ENCODE data around the gene DUOXA1. TPM values are rescaled to one million over a fixed set of nuclear protein-coding genes. Genes with fewer than 3 reads are reported as not detected.
A peak's percentile ranks its signal among the peaks of the same experiment; 100 is the strongest.
"Not testable (repeated sequence)": the region's sequence is repeated elsewhere in the genome, so short reads cannot be mapped to it uniquely, and the experiment has no call there.

DUOXA1 gene
- total and polyA plus RNA-seq, 9 donors, result 0.30 to 4.1 (median 0.77) TPM

- H3K36me3 ChIP-seq, result no peaks in the 10 kb centered on the region
- intact Hi-C loops (cut with DNase I), result no loop called here
- DNase-seq, result no peak
- no peak for TF ChIP-seq POLR2A (IDR thresholded peaks at IDR 0.05)
- no peak for TF ChIP-seq EP300 (IDR thresholded peaks at IDR 0.05)
- no peak for TF ChIP-seq CTCF (IDR thresholded peaks at IDR 0.05)
- H3K27me3 ChIP-seq, result no peaks in the 10 kb centered on the region
- 17 to 20% (median 19%) methylated on average over 10 of the region's 10 CpGs for WGBS, 3 donors
- no peaks in the 10 kb centered on the region for H3K4me1 ChIP-seq (ENCODE audit: insufficient read depth)
- no peak overlapping the region for H3K27ac ChIP-seq
- H3K4me3 ChIP-seq, result no peak overlapping the region
- H3K9me3 ChIP-seq, result no peaks in the 10 kb centered on the region
Observed at GRCh38 chr15:45136378-45136764, 6.7 kb upstream of the DUOXA1 start.

- DNase-seq; H3K27ac ChIP-seq; H3K9me3 ChIP-seq; H3K4me1 ChIP-seq (ENCODE audit: insufficient read depth); intact Hi-C loops (cut with DNase I); H3K4me3 ChIP-seq; H3K27me3 ChIP-seq; H3K36me3 ChIP-seq: not testable (repeated sequence)
- WGBS, 3 donors, result 1 to 14% (median 9%) methylated on average over 7 to 11 of the region's 37 CpGs
Observed at GRCh38 chr15:45135705-45136377, 6.2 kb upstream of the DUOXA1 start.

DNA sequence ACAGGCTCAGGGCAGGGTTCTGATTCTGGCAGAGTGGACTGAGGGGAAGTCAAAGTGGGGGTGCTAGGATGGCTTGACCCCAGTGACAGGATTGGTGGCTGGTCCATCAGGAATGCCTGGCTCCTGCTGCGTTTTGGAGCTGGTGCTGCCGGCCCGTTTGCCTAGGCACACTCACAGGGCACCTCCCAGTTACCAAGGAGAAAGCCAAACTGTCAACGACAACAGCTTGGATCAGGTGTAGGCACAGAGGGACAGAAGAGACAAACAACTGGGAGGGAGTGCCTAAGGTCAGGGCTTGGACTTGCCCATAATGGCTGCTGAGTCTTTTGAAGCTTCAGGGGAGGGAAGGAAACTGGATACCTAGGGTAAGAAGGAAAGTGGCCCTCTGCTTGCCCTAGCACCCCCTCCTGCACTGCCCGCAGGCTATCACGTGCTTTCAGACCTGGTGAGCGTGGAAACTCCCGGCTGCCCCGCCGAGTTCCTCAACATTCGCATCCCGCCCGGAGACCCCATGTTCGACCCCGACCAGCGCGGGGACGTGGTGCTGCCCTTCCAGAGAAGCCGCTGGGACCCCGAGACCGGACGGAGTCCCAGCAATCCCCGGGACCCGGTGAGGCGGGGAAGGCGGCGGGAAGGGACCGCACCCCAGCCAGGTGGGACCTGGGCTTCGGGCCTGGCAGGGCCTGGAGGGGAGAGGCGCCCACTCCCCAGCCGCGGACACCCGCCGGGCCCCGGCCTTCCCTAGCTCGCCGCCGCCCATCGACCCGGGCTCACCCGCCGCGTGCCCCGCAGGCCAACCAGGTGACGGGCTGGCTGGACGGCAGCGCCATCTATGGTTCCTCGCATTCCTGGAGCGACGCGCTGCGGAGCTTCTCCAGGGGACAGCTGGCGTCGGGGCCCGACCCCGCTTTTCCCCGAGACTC, 5.3 kb upstream of the DUOXA1 start:
- no peaks in the 10 kb centered on the region for H3K27me3 ChIP-seq

DNA sequence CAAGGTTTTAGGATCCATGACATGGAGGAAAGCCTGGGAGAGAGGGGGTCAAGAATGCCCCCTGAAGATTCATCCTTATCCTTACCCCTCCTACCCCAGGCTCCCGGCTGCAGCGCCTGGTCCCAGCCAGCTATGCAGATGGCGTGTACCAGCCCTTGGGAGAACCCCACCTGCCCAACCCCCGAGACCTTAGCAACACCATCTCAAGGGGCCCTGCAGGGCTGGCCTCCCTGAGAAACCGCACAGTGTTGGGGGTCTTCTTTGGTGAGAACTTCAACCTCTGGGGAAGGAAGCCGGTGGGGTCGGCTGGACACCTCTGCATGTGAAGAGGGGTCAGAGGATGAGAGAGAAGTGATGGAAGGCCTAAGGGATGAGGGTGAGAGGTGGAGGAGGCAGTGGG, 4.4 kb upstream of the DUOXA1 start:
- Histone ChIP-seq H3K27ac (no peak overlapping the region), H3K4me1 (ENCODE audit: insufficient read depth) (peaks cover 5% of the 10 kb centered on the region), H3K27me3 (no peaks in the 10 kb centered on the region), H3K36me3 (no peaks in the 10 kb centered on the region), H3K4me3 (no peak overlapping the region), H3K9me3 (no peaks in the 10 kb centered on the region)
- 90 to 92% (median 90%) methylated on average over 7 of the region's 7 CpGs for WGBS, 3 donors
- intact Hi-C loops (cut with DNase I), result no loop called here
- DNase-seq, result no peak
- TF ChIP-seq POLR2A (IDR thresholded peaks at IDR 0.05), result no peak
- TF ChIP-seq CTCF (IDR thresholded peaks at IDR 0.05), result no peak
- no peak for TF ChIP-seq EP300 (IDR thresholded peaks at IDR 0.05)

More for the DNA sequence above, 5.3 kb upstream of the DUOXA1 start:
- intact Hi-C loops (cut with DNase I), result no loop called here
- no peak for TF ChIP-seq EP300 (IDR thresholded peaks at IDR 0.05)
- no peak for TF ChIP-seq CTCF (IDR thresholded peaks at IDR 0.05)
- TF ChIP-seq POLR2A (IDR thresholded peaks at IDR 0.05), result no peak
- Histone ChIP-seq H3K4me3 (peak overlapping the region; percentile 3), H3K27ac (no peak overlapping the region), H3K4me1 (ENCODE audit: insufficient read depth) (peaks cover under 1% of the 10 kb centered on the region), H3K36me3 (no peaks in the 10 kb centered on the region), H3K9me3 (no peaks in the 10 kb centered on the region)
- WGBS, 3 donors, result 5 to 26% (median 12%) methylated on average over 19 to 57 of the region's 57 CpGs
- no peak for DNase-seq

DNA sequence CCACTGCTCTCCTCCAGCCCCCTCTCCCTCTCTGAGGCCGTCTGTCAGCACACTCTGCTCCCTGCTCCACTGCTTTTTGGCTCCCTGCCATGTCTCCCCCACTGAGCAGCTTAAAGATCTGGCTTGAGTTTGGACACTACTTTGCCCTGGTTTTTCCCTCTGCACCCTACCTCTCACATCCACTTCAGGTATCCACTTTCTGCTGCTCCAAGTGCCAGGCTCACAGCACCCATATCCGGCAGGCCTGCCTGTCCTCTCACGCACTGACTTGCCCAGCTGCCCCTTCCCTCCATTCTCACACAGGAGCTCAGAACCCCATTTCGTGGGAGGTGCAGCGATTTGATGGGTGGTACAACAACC, 3.9 kb upstream of the DUOXA1 start:
- H3K9me3 ChIP-seq, result no peaks in the 10 kb centered on the region
- no peaks in the 10 kb centered on the region for H3K27me3 ChIP-seq
- peaks cover 5% of the 10 kb centered on the region for H3K4me1 ChIP-seq (ENCODE audit: insufficient read depth)
- no peaks in the 10 kb centered on the region for H3K36me3 ChIP-seq
- H3K27ac ChIP-seq, result no peak overlapping the region
- 62 to 73% (median 71%) methylated on average over 5 of the region's 5 CpGs for WGBS, 3 donors
- DNase-seq, result no peak
- H3K4me3 ChIP-seq, result no peak overlapping the region
- intact Hi-C loops (cut with DNase I), result no loop called here
- TF ChIP-seq EP300 (IDR thresholded peaks at IDR 0.05) (no peak), CTCF (IDR thresholded peaks at IDR 0.05) (no peak), POLR2A (IDR thresholded peaks at IDR 0.05) (no peak)

All from ovary (tissue), 9 donors.